GM19395 (cell line): ENCODE measurements around the gene UBQLN1.

Source experiments
- ATAC-seq: cut with Tn5 transposase; IDR thresholded peaks from one replicate; pipeline ENCODE4 v1.9.1; 2021; ENCODE audit warnings: mild to moderate bottlenecking, moderate library complexity; ENCODE audit not compliant: unreplicated experiment

UBQLN1 gene

DNA sequence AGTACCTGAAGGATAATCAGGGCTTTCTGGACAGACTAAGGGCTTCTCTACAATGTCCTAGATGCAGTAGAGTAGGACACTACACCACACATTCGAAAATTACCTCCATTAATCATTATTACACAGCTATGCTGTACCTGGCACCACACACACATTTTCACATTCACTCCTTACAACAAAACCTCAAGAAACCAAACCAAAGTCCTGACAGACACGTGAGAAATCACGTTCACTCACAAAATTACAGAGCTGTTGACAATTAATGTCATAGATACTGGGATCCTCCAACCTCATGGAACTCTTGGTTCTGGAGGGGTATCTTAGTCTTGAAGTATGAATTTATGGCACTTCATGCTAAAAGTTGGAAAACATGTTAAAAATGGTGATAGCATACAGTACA lies 16.3 kb downstream of the UBQLN1 start:
- no peak for ATAC-seq

GRCh38 chr9:83688921-83689320 lies 18.8 kb downstream of the UBQLN1 start:
- no peak for ATAC-seq

DNA sequence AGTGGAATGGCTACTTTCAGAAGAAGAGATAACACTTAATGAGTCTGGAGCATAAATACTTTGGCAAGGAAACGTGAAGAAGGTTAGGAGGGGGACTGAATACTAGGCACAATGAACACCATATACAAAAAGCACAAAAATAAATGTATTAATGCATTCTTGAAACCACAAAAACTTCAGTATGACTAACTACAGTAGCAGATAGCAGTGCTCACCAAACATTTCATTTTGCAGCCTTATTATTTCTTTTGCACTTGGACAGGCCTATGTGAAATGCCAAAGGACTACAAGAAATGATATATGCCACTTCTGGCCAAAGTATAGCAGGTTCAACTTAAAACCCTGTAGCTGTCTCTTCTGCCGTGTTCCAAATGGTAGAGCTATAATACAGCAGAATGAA lies 26.3 kb downstream of the UBQLN1 start:
- no peak for ATAC-seq

- no peak for ATAC-seq
Observed at GRCh38 chr9:83680233-83680632, 27.5 kb downstream of the UBQLN1 start.

GRCh38 chr9:83677596-83677995 lies 30.2 kb downstream of the UBQLN1 start:
- ATAC-seq, result no peak

DNA sequence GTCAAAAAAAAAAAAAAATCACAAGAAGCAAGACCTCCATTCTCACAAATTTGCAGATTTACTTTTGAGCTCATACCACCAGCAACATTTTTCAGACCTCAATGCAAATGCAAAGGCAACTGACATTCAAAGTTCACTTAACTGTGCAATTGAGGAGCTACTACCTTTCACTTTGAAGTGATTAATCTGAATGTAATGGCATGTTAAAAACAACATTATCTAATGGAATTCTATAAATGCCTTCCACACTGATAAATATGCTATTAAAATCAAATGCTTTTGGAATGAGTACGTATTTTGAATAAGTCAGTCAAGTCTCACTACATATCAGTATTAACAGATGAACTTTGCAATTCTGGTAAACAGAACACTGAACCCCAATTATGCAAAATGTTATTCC lies 32.3 kb downstream of the UBQLN1 start:
- ATAC-seq, result no peak

- ATAC-seq, result no peak
Observed at GRCh38 chr9:83671451-83671850, 36.3 kb downstream of the UBQLN1 start.

- no peak for ATAC-seq
Observed at GRCh38 chr9:83670381-83670780, 37.4 kb downstream of the UBQLN1 start.

- ATAC-seq, result no peak
Observed at GRCh38 chr9:83669067-83669466, 38.7 kb downstream of the UBQLN1 start.

DNA sequence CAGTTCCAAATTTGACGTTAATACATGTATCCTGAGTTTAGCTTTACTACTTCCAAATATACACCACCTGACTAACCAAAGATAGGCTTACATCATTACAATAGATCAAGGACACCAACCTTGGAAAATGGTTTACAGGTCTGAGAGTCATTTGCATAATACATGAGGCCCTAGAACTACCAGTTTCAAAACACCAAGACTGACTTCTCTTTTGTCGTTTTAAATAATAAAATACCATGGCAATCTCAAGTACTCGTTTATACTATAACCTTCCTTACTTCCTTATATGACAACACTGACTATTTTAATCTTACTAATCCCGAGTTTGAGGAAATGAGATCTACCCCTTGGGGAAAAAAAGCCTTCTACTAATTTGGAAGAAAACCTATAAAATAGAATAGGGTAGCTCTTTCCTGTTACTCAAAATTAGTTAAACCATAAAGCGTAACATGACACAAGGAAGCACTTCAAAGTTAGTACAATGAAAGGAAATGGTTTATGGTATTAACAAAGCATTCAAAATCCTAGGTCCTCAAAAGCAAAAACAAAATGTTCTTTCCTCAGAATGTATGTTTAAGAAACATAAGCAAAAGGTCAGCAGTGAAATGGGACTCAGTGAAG lies 42.1 kb downstream of the UBQLN1 start:
- peak; percentile 95 for ATAC-seq

GRCh38 chr9:83662933-83663332 lies 44.8 kb downstream of the UBQLN1 start:
- ATAC-seq, result no peak

GRCh38 chr9:83656952-83657351 lies 50.8 kb downstream of the UBQLN1 start:
- no peak for ATAC-seq

DNA sequence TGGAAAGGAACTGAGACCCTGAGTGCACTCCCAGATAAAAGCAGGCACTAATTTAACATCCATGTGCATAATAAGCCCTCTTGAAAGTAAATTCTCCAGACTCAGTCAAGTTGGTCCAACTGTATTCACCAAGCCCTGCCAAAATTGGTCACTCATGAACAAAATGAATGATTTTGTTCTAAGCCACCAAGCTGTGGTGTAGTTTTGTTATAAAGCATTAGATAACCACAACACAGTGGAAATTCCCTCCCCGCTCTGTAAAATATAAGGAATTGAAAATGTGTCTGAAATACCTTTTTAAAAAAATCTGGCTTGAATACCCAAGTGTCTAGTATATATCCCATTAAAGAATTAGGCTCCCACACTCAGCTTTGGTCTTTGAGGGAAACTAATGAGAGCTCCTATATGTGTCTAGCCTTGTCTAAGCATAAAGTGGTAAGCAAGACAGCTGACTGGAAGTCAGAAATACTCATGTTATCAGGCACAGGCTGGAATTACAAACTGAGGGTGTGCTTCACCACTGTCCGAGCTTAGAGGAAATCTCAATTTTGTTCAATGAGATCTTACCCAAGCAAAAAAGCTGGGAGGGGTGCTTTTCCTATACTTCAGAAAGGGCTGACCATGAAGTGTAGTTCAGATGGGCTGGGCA lies 51.6 kb downstream of the UBQLN1 start:
- peak; percentile 48 for ATAC-seq

- ATAC-seq, result no peak
Observed at GRCh38 chr9:83655433-83655832, 52.3 kb downstream of the UBQLN1 start.

DNA sequence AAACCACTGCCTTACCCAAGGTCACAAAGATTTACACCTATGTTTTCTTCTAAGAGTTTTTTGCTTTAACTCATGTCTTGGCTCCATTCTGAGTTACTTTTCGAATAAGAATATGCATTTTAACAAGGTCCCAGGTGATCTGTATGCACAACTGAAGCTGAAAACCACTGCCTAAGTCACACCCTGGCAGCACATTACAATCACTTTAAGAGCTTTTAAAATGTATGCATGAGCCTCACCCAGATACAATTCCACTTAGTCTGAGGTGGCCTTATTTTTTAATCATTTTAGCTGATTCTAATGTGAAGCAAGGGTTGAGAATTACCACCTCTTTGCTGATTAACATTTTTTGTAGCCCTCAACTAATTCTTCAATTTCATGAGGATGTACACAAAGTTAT lies 55.3 kb downstream of the UBQLN1 start:
- ATAC-seq, result no peak

GRCh38 chr9:83651558-83651957 lies 56.2 kb downstream of the UBQLN1 start:
- no peak for ATAC-seq

DNA sequence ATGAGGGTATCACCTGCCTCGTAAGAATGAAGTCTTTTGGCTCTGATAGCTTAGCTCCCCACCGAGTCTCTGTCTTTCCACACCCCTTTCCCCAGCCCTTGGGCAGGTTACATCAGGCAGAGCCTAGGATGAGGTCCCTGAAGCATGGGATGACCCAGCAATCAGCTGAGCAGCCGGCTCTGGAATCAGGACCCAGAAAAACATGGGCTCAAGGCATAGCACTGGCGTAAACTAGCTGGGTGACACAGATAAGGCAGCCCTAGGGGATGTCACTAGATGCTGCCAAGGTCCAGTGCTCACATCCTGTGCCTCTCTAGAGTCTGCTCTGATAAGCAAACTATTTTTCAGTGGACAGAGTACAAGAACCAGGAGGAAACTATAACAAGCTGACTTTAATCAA lies 58.2 kb downstream of the UBQLN1 start:
- ATAC-seq, result no peak

GRCh38 chr9:83649080-83649479 lies 58.7 kb downstream of the UBQLN1 start:
- ATAC-seq, result no peak

DNA sequence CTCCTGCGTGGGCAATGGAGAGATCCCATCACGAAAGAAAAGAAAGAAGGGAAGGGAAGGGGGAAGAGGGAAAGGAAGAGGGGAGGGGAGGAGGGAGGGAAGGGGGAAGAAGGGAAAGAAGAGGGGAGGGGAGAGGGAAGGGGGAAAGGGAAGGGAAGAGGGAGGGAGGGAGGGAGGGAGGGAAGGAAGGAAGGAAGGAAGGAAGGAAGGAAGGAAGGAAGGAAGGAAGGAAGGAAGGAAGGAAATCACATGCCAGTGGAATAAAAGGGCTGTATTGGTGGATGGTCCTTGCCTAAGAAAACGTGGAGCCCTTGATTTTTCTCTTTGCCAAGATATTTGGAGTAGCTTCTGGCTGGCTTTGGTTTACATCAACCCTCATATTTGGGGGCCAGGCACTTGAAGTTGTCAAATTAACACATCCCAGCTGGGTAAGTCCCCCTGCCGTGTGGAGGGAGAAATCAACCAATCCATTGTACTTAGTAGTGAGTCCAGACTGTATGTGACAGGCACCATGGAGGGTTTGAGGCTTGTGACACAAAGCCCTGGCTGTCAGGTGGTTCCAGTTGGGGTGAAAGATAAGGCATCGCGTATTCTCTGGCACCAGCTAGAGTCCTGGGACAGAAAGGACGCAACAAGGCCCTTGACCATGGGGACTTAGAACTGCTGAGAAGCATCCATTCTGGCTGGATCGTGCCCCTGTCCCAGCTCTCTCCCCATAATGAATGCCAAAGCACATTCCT lies 61.1 kb downstream of the UBQLN1 start:
- ATAC-seq, result no peak

GRCh38 chr9:83642793-83643192 lies 65.0 kb downstream of the UBQLN1 start:
- ATAC-seq, result no peak

DNA sequence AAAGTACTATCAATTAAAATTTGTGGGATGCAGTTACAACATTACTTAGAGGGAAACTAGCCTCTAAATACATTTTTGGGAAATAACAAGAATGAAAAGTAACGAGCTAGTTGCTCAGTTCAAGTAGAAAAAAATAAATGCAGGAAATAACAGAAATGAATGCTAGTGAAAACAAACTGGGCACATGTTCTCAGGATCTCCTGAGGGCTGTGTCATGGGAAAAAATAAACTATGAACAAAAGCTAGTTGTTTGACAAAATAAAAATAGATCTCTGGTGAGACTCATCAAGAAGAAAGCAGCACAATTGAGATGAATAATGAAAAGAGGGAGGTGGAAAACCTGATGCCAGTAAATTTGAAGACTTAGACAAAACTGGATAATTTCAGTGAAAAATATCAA lies 68.5 kb downstream of the UBQLN1 start:
- ATAC-seq, result no peak

GRCh38 chr9:83637389-83637788 lies 70.4 kb downstream of the UBQLN1 start:
- no peak for ATAC-seq
